ENCODE data around the gene MET. TPM values are rescaled to one million over a fixed set of nuclear protein-coding genes. Genes with fewer than 3 reads are reported as not detected.

The MET gene
- total RNA-seq, 2 experiments from 2014 or later = 0.16 to 0.27 TPM

- ATAC-seq = no peak
- CTCF ChIA-PET = no interaction called here
- DNase-seq = no peak
- H3K9me3 Mint-ChIP-seq = no peaks in the 10 kb centered on the region
- intact Hi-C loops (cut with micrococcal nuclease) = loop anchor here (5.0 to 10.0 kb wide), 2 partner anchors 133 to 540 kb away; partner anchors contain the start of gene MET
- POLR2A ChIA-PET = interaction anchor here (0.6 kb wide), 1 partner anchor 20 kb away, joined by 3 read pairs; no protein-coding TSS in a partner anchor
- no peaks in the 10 kb centered on the region for H3K36me3 Mint-ChIP-seq (ENCODE audit: low read depth)
- no peak overlapping the region for H3K27ac Mint-ChIP-seq
- no peak for TF ChIP-seq CTCF (IDR thresholded peaks at IDR 0.05)
- H3K4me1 Mint-ChIP-seq (ENCODE audit: low read depth) = peaks cover 7% of the 10 kb centered on the region
- peaks cover 16% of the 10 kb centered on the region for H3K27me3 Mint-ChIP-seq
- no peak overlapping the region for H3K4me3 Mint-ChIP-seq
These were observed 133.1 kb downstream of the MET start for GRCh38 chr7:116805100-116805544.

- peaks cover 10% of the 10 kb centered on the region for H3K27me3 Mint-ChIP-seq
- intact Hi-C loops (cut with micrococcal nuclease) = loop anchor here (5.0 to 10.0 kb wide), 2 partner anchors 134 to 541 kb away; partner anchors contain the start of gene MET
- no peaks in the 10 kb centered on the region for H3K36me3 Mint-ChIP-seq (ENCODE audit: low read depth)
- H3K27ac Mint-ChIP-seq = no peak overlapping the region
- no peak for ATAC-seq
- CTCF ChIA-PET = interaction anchor here (0.7 to 1.7 kb wide), 2 partner anchors 214 to 217 kb away, joined by 3 to 5 read pairs; no protein-coding TSS in a partner anchor
- no peak for TF ChIP-seq CTCF (IDR thresholded peaks at IDR 0.05)
- H3K4me3 Mint-ChIP-seq = no peak overlapping the region
- no peak for DNase-seq
- H3K9me3 Mint-ChIP-seq = no peaks in the 10 kb centered on the region
- H3K4me1 Mint-ChIP-seq (ENCODE audit: low read depth) = peaks cover 7% of the 10 kb centered on the region
- POLR2A ChIA-PET = no interaction called here
These were observed 134.3 kb downstream of the MET start for GRCh38 chr7:116806046-116806944.

GRCh38 chr7:116807011-116807560 is 135.1 kb downstream of the MET start:
- intact Hi-C loops (cut with micrococcal nuclease) = loop anchor here (5.0 to 10.0 kb wide), 2 partner anchors 135 to 542 kb away; partner anchors contain the start of gene MET
- H3K27ac Mint-ChIP-seq = no peak overlapping the region
- no peaks in the 10 kb centered on the region for H3K36me3 Mint-ChIP-seq (ENCODE audit: low read depth)
- no peak for DNase-seq
- no peaks in the 10 kb centered on the region for H3K9me3 Mint-ChIP-seq
- no peak overlapping the region for H3K4me3 Mint-ChIP-seq
- peaks cover 8% of the 10 kb centered on the region for H3K27me3 Mint-ChIP-seq
- peaks cover 7% of the 10 kb centered on the region for H3K4me1 Mint-ChIP-seq (ENCODE audit: low read depth)
- TF ChIP-seq CTCF (IDR thresholded peaks at IDR 0.05) = no peak
- ChIA-PET CTCF (interaction anchor here (1.3 to 1.7 kb wide), 3 partner anchors 212 to 219 kb away, joined by 3 to 5 read pairs (median 3); no protein-coding TSS in a partner anchor), POLR2A (no interaction called here)
- no peak for ATAC-seq

- ATAC-seq = no peak
- Mint-ChIP-seq H3K4me3 (no peak overlapping the region), H3K4me1 (ENCODE audit: low read depth) (no peaks in the 10 kb centered on the region), H3K9me3 (no peaks in the 10 kb centered on the region), H3K36me3 (ENCODE audit: low read depth) (no peaks in the 10 kb centered on the region), H3K27ac (no peak overlapping the region), H3K27me3 (peaks cover 5% of the 10 kb centered on the region)
- intact Hi-C loops (cut with micrococcal nuclease) = loop anchor here (1.0 to 10.0 kb wide), 4 partner anchors 137 to 636 kb away; partner anchors contain the start of gene MET
- ChIA-PET CTCF (interaction anchor here (0.7 to 2.2 kb wide), 9 partner anchors 16 to 676 kb away, joined by 3 to 16 read pairs (median 4); no protein-coding TSS in a partner anchor), POLR2A (no interaction called here)
- peak; percentile 72 for TF ChIP-seq CTCF (IDR thresholded peaks at IDR 0.05)
- DNase-seq = peak; percentile 13
These were observed 137.8 kb downstream of the MET start for GRCh38 chr7:116809636-116810266.
